HG03066 (cell line): Measurements from ENCODE around the gene SLC5A10.
A peak's percentile ranks its signal among the peaks of the same experiment; 100 is the strongest.
"Not testable (repeated sequence)": the region's sequence is repeated elsewhere in the genome, so short reads cannot be mapped to it uniquely, and the experiment has no call there.

Experiments used
- ATAC-seq: cut with Tn5 transposase; IDR thresholded peaks from one replicate; pipeline ENCODE4 v1.9.1; 2021; ENCODE audit warnings: low read depth; ENCODE audit not compliant: unreplicated experiment

Gene SLC5A10

DNA sequence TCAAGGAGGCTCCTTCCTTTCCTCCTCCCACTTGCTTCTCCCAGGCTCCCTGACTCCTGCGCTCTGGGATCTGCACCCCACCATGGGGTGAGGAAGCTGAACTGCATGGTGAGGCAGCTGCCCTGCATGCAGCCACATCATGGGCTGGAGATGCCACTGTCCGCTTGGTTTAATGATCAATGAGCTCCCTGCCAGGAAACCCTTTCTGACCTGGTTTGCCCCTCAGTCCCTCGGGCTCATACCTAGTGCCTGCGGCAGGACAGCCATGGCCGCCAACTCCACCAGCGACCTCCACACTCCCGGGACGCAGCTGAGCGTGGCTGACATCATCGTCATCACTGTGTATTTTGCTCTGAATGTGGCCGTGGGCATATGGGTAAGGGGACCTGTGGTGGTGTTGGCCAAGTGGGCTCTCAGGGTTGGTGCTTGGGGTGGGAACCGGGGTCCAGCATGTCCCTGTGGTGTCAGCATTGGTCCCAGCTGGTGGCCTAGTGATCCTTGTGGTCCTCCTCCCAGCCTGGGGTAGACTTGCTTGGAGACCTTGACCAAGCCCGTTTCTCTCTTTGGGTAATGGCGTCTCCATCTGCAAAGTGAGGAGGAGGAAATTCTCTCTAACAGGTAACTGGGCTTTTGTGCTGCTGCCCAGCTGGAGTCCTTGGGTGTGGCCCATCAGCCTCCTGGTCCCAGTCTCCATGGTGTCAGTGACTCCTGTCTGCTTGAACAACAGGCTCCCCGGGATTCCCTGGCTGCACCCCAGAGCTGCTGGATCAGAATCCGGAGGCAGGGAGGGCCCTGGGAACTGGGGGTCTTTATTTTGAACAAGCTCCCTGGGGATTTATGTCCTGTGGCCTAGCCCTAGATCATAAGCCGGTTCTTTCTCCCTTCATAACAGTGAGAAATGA, at the start of gene SLC5A10:
TSS of gene SLC5A10 (plus strand) at position 225 of the 902 bp plus-strand sequence. CDS start at position 266, 41 bp downstream.
- ATAC-seq: no peak

DNA sequence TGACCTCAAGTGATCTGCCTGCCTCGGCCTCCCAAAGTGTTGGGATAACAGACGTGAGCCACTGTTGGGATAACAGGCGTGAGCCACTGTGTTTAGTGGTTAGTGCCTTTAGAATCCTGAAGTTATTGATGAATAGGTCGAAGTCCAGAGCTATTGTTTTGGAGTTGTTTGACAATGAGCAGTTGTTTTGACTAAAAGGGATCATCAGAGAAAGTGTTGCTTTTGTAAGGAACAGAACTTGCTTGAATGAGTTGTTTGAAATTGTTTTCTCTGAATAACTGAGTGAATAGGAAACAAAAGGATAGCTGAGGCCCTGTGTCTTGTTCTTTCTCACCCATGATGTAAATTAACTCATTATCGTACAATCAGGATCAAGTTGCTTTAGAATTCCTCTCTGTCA, 47.5 kb upstream of the SLC5A10 start:
- no peak for ATAC-seq

DNA sequence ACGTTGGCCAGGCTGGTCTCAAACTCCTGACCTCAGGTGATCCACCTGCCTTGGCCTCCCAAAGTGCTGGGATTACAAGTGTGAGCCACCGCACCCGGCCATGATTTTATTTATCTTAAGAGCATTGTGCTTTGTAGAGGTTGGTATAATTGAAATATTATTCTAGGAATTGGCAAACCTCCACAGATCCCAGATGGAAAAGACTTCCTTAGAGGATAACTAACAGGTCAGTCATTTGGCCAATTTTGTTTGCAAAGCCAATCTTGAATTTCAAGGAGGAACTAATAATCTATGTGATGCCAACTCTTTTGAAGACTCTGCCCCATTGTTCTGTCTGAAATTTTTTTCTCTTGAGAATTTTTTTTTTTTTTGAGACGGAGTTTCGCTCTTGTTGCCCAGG, 46.7 kb upstream of the SLC5A10 start:
- ATAC-seq: no peak

DNA sequence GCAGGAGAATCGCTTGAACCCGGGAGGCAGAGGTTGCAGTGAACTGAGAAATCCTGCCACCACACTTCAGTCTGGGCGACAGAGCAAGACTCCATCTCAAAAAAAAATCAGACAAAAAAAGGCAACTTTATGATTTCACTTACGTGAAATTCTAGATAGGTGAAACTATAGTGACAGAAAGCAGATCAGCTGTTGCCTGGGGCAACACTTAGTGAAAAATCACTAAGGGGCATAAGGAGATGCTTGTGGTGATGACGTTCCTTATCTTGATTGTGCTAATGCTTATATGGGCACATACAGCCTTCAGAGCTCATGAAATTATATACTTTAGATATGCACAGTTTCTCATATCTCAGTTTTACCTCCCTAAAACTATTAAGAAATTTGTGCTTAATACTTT, 41.6 kb upstream of the SLC5A10 start:
- no peak for ATAC-seq

DNA sequence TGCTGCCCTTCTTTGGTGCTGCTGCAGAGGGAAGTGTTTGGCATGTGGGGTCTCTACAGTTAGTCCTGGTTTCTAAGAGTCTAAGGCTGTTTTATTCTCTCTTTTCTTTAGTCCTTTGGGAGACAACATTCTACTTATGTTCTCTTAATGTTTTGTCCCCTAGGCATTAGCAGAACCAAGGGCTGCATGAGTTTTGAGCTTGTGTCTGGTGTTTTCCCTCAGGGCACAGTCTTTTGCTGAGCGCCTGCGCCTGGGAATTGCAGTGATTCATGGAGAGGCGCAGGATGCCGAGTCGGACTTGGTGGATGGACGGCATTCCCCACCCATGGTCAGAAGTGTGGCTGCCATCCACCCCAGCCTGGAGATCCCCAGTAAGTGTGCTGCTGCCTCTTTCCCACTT, 41.1 kb upstream of the SLC5A10 start:
- ATAC-seq: no peak

DNA sequence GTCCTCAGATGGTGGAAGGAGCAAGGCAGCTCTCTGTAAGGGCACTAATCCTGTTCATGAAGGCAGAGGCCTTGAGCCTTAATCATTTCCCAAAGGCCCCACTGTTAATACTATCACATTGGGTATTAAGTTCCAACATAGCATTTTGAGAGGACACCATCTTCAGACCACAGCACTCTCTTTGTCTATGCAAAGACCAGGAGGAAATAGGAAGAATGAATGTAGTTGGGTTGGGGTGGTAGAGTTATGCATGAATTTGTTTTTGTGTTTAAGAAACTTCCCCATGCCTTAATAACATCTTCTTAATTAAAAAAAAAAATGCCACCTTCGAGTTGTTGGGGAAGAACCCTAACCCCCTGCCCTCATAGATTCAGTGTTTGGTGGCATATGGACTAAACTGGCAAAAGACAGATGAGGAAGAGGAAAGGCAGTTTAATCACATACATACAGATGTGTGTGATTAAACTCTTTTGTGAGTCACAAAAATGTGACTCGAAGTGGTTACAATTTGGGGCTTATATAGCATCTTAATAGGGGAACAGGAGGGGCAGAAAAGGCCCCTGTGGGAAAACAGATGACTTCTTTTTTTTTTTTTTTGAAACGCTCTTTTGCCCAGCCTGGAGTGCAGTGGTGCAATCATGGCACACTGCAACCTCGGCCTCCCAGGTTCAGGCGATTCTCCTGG, 35.0 kb upstream of the SLC5A10 start:
- ATAC-seq: no peak

DNA sequence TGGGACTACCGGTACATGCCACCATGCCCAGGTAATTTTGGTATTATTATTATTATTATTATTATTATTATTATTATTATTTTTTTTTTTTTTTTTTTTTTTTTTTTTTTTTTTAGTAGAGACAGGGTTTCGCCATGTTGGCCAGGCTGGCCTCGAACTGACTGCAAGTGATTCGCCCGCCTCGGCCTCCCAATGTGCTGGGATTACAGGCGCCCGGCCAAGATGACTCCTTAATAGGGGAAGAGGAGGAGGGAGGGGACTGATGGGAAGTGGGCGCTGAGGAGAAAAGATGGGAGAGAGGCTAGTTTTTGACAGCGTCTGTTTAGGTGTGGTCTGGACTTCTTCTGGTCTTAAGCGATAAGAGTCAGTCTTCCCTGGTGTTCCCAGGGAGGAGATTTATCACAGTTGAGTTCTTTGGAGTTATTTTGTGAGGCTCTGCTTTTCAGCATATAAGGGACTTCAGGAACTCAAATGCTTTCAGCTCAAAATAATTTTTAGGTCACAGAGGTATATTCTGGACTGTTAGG, 34.4 kb upstream of the SLC5A10 start:
- no peak for ATAC-seq

DNA sequence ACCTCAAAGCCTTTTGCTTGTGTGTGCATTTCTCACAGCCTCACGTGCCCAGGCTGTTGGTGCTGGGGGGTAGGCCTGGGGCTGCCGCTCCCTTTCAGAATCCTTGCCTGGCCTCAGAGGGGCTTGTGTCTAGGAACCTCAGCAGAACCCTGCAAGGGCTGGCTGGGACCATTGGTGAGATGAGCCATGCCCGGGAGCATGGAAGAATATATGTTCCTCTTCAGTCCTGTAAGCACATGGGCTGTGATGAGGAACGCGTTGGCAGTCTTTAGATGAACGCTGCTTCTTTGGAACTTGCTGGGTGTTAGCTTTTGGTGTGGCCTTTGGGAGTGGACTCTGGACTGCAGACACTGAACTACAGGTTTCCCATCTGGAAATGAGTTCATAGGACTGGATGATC, 32.0 kb upstream of the SLC5A10 start:
- no peak for ATAC-seq

DNA sequence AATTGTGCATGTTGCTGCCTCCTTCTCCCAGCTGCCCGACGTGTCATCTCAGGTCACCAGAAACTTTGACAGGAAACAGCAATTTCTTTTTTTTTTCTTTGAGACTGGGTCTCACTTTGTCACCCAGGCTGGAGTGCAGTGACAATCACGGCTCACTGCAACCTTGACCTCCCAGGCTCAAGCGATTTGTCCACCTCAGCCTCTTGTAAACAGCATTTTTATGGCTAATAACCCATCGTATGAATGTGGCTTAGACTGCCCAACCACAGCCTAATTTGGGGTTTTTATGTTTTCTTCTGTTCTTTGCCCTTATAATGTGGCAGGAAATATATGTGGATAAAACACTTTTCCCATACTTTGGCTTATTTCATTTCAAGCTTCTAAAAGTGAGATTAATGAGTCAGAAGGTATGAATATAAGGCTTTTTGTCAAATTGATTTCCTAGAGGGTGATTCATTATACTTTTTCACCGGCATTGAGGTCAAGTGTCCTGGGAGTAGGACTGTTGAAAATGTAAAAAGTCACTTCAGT, 31.0 kb upstream of the SLC5A10 start:
- peak; percentile 46 for ATAC-seq

DNA sequence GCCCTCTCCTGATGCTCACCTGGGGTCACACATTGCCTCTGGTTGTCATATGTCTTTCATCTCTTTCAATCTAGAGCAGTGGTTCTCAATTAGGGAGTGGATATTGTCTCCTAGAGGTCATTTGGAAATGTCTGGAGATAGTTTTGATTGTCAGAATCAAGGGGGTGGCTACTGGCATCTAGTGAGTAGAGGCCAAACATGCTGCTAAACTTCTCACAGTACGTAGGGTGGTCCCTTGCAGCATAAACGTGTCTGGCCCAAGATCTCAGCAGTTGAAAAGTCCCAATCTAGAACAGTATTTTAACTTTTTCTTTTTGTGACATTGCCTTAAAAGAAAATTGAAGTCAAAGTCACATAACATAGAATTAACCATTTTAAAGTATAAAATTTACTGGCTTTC, 30.5 kb upstream of the SLC5A10 start:
- no peak for ATAC-seq

DNA sequence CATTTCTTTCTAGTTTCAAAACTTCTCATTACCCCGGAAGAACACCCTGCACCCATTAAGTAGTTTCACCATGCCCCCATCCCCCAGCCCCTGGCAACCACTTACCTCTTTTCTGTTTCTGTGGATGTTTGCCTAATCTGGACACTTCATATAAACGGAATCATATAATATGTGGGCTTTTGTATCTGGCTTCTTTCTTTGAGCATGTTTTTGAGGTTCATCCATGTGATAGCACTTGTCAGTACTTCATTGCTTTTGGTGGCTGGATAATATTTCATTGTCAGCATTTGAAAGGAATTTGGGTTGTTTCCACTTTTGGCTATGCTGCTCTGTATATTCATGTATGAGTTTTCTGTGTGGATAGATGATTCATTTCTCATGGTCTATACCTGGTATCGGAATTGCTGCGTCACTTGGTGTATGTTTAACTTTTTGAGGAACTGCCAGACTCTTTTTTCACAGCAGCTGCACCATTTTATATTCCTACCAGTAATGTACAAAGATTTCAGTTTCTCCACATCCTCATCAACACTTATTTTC, 30.0 kb upstream of the SLC5A10 start:
- ATAC-seq: peak; percentile 59

DNA sequence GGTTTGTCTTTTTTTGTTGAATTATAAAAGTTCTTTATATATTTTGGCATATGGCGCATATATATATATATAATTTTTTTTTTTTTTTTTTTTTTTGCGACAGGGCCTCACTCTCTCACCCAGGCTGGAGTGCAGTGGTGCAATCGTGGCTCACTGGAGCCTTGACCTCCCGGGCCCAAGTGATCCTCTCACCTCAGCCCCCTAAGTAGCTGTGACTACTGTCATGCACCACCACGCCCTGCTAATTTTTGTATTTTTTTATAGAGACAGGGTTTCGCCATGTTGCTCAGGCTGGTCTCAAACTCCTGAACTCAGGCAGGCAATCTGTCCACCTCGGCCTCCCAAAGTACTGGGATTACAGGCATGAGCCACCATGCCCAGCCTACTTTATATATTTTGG, 29.4 kb upstream of the SLC5A10 start:
- not testable (repeated sequence) for ATAC-seq

DNA sequence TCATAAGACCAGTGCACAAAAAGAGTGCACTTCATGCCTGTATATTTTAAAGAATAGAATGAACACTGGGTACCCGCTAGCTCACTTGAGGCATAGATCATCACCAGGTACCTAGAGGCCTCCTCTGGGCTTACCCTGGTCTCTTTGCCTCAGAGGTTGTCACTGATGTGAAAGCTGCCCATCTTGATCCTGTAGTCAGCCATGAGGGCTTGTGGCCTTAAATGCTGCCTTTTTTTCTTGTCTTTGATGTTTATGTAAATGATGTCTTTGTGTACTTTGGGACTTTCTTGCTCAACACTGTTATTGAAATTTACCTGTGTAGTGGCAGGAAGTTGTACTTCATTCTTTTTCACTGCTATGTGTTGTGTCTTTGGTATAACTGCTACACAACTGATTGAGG, 26.8 kb upstream of the SLC5A10 start:
- no peak for ATAC-seq

DNA sequence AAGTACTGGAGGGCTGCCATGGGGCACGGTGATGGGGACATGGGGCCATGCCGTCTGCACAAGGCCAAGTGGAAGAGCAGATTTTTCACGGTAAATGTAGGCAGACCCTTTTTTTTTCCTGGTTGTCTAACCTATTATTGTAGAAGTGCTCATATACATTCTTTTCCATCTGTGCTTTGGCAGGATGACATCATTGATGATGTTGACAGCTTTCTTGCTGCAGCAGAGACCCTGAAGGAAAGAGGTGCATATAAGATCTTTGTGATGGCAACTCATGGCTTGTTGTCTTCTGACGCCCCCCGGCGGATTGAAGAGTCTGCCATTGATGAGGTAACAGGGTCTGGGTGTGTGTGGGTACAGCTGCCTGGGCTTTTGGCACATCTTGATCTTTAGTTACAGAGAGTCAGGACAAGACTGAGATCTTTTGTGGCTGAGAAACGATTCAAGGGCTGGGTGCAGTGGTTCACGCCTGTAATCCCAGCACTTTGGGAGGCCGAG, 23.3 kb upstream of the SLC5A10 start:
- ATAC-seq: no peak

DNA sequence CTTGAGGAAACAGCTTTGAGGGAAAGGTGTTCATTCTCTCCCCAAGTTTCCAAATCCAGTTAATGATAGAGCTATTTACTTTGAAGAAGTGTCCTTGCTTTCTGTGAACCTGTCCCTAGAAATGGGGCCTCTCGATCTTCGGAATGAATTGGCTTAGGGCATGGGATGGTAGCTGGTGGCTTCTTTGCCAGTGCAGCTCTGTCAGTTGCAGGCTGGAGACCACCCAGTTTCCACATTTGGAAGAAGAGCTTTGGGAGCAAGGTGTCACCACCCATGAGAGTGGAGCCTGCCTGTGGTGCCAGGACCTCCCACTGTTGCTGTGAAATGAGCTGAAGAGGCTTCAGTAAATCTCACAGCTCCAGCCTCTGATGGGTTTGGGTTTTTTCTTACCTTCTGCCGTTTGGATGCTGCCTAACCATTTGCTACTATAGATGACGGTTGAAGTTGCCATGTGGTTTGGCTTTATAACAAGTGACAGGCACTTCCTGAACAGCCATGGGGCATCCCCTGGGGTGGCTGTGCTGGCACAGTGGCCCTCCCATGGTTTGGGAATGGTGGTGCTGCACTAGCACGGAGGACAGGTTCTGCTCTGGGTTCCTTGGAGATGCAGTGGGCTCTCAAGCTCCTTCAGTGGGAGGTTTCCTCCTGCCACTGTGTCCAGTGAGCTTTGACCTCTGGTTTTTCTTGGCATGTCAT, 19.5 kb upstream of the SLC5A10 start:
- no peak for ATAC-seq

DNA sequence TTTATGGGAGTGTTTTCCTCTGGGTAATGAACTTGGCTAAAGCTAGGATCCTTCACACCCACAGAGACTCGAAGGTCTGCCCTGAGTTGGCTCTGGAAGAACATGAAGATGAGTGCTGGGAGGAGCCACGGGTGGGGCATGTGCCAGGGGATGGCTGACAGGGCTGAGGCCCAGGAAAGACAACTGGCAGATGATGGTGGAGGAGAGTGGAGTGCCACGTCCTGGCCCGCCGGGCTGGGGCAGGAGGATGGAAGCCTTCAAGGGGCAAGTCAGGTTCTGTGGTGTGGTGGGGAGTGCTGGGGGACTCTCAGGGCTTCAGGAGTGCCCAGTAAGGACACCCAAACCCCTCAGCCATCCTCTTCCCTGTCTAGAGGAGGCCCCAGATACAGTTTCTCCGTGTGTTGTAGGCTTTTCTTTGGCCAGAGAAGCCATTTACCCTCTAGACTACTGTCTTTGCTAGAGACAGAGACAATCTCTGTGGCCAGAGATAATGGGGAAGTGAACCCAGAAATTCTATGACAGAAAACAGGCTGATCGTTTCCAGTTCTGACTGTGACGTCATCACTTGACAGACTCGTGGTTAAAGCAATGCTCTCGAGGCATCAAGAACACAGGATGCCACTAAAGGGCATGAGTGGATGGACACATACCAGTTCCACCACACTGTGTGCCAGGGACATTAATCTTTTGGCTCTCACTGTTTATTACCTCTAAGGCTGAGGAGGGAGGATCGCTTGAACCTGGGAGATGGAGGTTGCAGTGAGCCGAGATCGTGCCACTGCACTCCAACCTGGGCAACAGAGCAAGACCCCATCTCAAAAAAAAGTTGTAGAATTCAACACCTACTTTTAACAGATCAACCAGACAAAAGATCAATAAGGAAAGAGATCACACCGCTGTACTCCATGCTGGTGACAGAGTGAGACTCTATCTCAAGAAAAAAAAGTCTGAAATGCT, 18.6 kb upstream of the SLC5A10 start:
- ATAC-seq: no peak

DNA sequence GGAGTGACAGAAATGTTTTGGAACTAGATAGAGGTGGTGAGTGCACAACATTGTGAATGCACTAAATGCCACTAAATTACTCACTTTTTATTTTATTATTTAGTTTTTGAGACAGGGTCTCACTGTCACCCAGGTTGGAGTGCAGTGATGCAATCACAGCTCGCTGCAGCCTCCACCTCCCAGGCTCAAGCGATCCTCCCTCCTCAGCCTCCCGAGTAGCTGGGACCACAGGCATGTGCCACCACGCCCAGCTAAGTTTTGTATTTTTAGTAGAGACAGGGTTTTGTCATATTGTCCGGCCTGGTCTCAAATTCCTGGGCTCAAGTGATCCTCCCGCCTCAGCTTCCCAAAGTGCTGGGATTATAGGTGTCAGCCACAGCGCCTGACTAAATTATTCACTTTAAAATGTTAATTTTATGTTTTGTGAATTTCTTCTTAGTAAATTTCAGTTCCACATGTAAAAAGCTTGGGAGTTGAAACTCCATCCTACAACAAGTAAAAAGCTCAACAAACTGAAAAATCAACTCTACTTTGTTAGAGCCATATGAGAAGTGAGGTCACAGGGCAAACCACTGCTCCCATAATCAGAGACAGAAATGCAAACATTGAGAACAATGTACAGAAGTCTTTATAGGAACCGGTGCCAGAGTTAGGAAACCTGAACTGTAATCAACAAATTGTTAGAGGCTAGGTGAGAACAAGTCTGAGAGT, 13.8 kb upstream of the SLC5A10 start:
- no peak for ATAC-seq

DNA sequence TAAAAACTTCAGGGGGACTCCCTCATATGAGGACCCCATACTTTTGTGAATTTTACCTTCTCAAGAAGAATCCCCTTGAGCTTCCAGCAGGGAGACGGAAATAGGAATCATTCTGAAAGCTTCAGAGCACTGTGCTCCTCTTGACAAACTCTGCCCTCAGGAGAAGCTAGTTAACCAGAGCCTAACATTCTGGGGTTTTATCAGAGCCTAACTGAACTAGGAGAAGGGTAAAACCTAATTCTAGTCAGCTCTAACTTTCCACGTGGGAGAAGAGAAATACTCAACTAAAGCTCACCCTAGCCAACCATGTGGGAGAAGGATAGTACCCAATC, 13.3 kb upstream of the SLC5A10 start:
- no peak for ATAC-seq

DNA sequence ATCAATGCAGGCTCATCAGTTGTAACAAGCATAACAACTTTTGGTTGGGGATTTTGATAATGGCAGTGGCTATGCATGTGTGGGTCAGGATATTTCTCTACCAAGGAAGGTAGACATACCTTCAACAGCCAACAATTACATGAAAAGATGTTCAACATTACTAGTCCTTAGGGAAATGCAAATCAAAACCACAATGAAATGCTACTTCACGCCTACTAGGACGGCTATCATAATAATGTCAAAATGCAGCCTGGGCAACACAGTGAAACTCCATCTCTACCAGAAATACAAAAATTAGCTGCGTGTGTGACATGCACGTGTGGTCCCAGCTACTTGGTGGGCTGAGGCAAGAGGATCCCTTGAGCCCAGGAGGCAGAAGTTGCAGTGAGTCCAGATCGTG, 7.3 kb upstream of the SLC5A10 start:
- ATAC-seq: no peak
